GM18517 (cell line): ENCODE results near the gene CAVIN2.

Experiments
- ATAC-seq: cut with Tn5 transposase; IDR thresholded peaks from one replicate; pipeline ENCODE4 v1.9.1; 2021; ENCODE audit warnings: mild to moderate bottlenecking, moderate library complexity; ENCODE audit not compliant: unreplicated experiment

The CAVIN2 gene

GRCh38 chr2:191846515-191847476 is at the start of gene CAVIN2:
TSS of gene CAVIN2 (minus strand) at chr2:191847088. CDS start at chr2:191846925, 163 bp downstream.
- ATAC-seq = no peak

- no peak for ATAC-seq
Observed at GRCh38 chr2:191895743-191896142, 48.9 kb upstream of the CAVIN2 start.

GRCh38 chr2:191895195-191895594 is 48.3 kb upstream of the CAVIN2 start:
- no peak for ATAC-seq

GRCh38 chr2:191894681-191895147 is 47.8 kb upstream of the CAVIN2 start:
- ATAC-seq = no peak

- no peak for ATAC-seq
Observed at GRCh38 chr2:191892391-191892790, 45.5 kb upstream of the CAVIN2 start.

GRCh38 chr2:191891656-191892055 is 44.8 kb upstream of the CAVIN2 start:
- ATAC-seq = no peak

- no peak for ATAC-seq
Observed at GRCh38 chr2:191889931-191890330, 43.0 kb upstream of the CAVIN2 start.

- ATAC-seq = no peak
Observed at GRCh38 chr2:191888400-191889166, 41.7 kb upstream of the CAVIN2 start.

- no peak for ATAC-seq
Observed at GRCh38 chr2:191885650-191886049, 38.8 kb upstream of the CAVIN2 start.

GRCh38 chr2:191885098-191885497 is 38.2 kb upstream of the CAVIN2 start:
- no peak for ATAC-seq

GRCh38 chr2:191881982-191882816 is 35.3 kb upstream of the CAVIN2 start:
- ATAC-seq = no peak

- no peak for ATAC-seq
Observed at GRCh38 chr2:191878548-191879279, 31.8 kb upstream of the CAVIN2 start.

GRCh38 chr2:191877875-191878274 is 31.0 kb upstream of the CAVIN2 start:
- ATAC-seq = no peak

GRCh38 chr2:191875859-191876258 is 29.0 kb upstream of the CAVIN2 start:
- no peak for ATAC-seq

GRCh38 chr2:191870744-191871143 is 23.9 kb upstream of the CAVIN2 start:
- ATAC-seq = no peak

GRCh38 chr2:191869781-191870180 is 22.9 kb upstream of the CAVIN2 start:
- ATAC-seq = no peak

GRCh38 chr2:191869178-191869577 is 22.3 kb upstream of the CAVIN2 start:
- ATAC-seq = no peak

GRCh38 chr2:191867507-191867847 is 20.6 kb upstream of the CAVIN2 start:
- ATAC-seq = no peak

GRCh38 chr2:191866675-191867506 is 20.0 kb upstream of the CAVIN2 start:
- no peak for ATAC-seq
